ENCODE data around the gene TCEA2. TPM values are rescaled to one million over a fixed set of nuclear protein-coding genes. Genes with fewer than 3 reads are reported as not detected.

The TCEA2 gene
- total and polyA plus RNA-seq, 9 of the 15 experiments (the other 6 are each of a cell fraction or from before 2014, with no cell fraction given) = 1.4 to 28.7 (median 5.4) TPM

DNA sequence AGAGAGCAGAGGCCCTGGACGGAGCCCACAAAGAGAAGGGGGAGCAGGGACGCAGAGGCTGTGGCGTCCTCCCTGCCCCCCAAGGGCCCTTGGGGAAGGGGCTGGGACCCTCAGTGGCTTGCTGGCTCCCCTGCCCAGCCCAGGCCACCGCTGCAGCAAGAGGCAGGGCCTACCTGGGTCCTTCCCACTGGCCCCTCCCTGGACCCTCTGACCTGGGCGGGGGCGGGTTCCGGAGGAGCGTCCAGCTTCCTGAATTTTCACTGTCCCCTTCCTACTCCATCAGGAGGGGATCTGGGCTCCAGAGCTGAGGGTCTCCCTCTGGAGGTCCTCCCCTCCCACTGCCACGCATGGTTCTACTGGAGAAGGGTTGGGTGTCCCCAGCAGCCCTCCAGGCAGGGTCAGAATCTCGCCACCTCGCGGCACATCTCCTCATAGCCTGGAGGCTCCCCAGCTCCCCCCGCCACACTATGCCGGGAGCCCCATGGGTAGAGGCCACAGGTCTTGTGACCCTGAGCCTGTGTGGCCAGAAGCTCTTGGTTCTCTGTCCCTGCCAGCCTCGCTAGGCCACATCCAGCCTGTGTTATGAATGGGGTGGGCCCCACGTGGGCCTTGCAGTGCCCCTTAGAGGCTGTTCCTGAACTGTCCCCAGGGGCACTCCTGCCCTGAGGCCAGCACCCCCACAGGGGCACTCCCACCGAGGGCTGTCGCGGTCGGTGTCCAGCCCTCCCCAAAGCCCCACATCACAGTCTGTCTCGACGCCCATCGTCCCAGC, 12.6 kb upstream of the TCEA2 start (continued):
- TF ChIP-seq NFIX (CRISPR knock-in tag; IDR thresholded peaks at IDR 0.05; ENCODE audit: low read depth) = no peak
- no peak for TF ChIP-seq EHMT2 (IDR thresholded peaks at IDR 0.05)
- TF ChIP-seq MEF2D (tag; conservative IDR thresholded peaks at IDR 0.05; ENCODE audit: low read depth) = no peak
- TF ChIP-seq POLR2A (conservative IDR thresholded peaks at IDR 0.05) = peak; percentile 55
- TF ChIP-seq HSF4 (CRISPR knock-in tag; IDR thresholded peaks at IDR 0.05; ENCODE audit: borderline replicate concordance) = no peak
- TF ChIP-seq, protein P1, sequence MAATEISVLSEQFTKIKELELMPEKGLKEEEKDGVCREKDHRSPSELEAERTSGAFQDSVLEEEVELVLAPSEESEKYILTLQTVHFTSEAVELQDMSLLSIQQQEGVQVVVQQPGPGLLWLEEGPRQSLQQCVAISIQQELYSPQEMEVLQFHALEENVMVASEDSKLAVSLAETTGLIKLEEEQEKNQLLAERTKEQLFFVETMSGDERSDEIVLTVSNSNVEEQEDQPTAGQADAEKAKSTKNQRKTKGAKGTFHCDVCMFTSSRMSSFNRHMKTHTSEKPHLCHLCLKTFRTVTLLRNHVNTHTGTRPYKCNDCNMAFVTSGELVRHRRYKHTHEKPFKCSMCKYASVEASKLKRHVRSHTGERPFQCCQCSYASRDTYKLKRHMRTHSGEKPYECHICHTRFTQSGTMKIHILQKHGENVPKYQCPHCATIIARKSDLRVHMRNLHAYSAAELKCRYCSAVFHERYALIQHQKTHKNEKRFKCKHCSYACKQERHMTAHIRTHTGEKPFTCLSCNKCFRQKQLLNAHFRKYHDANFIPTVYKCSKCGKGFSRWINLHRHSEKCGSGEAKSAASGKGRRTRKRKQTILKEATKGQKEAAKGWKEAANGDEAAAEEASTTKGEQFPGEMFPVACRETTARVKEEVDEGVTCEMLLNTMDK (IDR thresholded peaks at IDR 0.05; ENCODE audit: borderline replicate concordance, insufficient read depth, low read depth, low read length, poor library complexity, severe bottlenecking) = no peak
- TF ChIP-seq, protein P2, sequence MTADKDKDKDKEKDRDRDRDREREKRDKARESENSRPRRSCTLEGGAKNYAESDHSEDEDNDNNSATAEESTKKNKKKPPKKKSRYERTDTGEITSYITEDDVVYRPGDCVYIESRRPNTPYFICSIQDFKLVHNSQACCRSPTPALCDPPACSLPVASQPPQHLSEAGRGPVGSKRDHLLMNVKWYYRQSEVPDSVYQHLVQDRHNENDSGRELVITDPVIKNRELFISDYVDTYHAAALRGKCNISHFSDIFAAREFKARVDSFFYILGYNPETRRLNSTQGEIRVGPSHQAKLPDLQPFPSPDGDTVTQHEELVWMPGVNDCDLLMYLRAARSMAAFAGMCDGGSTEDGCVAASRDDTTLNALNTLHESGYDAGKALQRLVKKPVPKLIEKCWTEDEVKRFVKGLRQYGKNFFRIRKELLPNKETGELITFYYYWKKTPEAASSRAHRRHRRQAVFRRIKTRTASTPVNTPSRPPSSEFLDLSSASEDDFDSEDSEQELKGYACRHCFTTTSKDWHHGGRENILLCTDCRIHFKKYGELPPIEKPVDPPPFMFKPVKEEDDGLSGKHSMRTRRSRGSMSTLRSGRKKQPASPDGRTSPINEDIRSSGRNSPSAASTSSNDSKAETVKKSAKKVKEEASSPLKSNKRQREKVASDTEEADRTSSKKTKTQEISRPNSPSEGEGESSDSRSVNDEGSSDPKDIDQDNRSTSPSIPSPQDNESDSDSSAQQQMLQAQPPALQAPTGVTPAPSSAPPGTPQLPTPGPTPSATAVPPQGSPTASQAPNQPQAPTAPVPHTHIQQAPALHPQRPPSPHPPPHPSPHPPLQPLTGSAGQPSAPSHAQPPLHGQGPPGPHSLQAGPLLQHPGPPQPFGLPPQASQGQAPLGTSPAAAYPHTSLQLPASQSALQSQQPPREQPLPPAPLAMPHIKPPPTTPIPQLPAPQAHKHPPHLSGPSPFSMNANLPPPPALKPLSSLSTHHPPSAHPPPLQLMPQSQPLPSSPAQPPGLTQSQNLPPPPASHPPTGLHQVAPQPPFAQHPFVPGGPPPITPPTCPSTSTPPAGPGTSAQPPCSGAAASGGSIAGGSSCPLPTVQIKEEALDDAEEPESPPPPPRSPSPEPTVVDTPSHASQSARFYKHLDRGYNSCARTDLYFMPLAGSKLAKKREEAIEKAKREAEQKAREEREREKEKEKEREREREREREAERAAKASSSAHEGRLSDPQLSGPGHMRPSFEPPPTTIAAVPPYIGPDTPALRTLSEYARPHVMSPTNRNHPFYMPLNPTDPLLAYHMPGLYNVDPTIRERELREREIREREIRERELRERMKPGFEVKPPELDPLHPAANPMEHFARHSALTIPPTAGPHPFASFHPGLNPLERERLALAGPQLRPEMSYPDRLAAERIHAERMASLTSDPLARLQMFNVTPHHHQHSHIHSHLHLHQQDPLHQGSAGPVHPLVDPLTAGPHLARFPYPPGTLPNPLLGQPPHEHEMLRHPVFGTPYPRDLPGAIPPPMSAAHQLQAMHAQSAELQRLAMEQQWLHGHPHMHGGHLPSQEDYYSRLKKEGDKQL (CRISPR knock-in tag; IDR thresholded peaks at IDR 0.05; ENCODE audit: borderline replicate concordance) = no peak
- TF ChIP-seq NFRKB (IDR thresholded peaks at IDR 0.05; ENCODE audit: low read depth) = 0 out of 2 replicates have a peak, but pooled peaks have one; percentile 19
- TF ChIP-seq LEF1 (IDR thresholded peaks at IDR 0.05) = no peak
- TF ChIP-seq ZNF699 (CRISPR knock-in tag; IDR thresholded peaks at IDR 0.05; ENCODE audit: insufficient replicate concordance) = no peak
- TF ChIP-seq, protein P3, sequence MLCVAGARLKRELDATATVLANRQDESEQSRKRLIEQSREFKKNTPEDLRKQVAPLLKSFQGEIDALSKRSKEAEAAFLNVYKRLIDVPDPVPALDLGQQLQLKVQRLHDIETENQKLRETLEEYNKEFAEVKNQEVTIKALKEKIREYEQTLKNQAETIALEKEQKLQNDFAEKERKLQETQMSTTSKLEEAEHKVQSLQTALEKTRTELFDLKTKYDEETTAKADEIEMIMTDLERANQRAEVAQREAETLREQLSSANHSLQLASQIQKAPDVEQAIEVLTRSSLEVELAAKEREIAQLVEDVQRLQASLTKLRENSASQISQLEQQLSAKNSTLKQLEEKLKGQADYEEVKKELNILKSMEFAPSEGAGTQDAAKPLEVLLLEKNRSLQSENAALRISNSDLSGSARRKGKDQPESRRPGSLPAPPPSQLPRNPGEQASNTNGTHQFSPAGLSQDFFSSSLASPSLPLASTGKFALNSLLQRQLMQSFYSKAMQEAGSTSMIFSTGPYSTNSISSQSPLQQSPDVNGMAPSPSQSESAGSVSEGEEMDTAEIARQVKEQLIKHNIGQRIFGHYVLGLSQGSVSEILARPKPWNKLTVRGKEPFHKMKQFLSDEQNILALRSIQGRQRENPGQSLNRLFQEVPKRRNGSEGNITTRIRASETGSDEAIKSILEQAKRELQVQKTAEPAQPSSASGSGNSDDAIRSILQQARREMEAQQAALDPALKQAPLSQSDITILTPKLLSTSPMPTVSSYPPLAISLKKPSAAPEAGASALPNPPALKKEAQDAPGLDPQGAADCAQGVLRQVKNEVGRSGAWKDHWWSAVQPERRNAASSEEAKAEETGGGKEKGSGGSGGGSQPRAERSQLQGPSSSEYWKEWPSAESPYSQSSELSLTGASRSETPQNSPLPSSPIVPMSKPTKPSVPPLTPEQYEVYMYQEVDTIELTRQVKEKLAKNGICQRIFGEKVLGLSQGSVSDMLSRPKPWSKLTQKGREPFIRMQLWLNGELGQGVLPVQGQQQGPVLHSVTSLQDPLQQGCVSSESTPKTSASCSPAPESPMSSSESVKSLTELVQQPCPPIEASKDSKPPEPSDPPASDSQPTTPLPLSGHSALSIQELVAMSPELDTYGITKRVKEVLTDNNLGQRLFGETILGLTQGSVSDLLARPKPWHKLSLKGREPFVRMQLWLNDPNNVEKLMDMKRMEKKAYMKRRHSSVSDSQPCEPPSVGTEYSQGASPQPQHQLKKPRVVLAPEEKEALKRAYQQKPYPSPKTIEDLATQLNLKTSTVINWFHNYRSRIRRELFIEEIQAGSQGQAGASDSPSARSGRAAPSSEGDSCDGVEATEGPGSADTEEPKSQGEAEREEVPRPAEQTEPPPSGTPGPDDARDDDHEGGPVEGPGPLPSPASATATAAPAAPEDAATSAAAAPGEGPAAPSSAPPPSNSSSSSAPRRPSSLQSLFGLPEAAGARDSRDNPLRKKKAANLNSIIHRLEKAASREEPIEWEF (CRISPR knock-in tag; IDR thresholded peaks at IDR 0.05) = no peak
- TF ChIP-seq, protein P4, sequence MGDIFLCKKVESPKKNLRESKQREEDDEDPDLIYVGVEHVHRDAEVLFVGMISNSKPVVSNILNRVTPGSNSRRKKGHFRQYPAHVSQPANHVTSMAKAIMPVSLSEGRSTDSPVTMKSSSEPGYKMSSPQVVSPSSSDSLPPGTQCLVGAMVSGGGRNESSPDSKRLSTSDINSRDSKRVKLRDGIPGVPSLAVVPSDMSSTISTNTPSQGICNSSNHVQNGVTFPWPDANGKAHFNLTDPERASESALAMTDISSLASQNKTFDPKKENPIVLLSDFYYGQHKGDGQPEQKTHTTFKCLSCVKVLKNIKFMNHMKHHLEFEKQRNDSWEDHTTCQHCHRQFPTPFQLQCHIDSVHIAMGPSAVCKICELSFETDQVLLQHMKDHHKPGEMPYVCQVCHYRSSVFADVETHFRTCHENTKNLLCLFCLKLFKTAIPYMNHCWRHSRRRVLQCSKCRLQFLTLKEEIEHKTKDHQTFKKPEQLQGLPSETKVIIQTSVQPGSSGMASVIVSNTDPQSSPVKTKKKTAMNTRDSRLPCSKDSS (IDR thresholded peaks at IDR 0.05; ENCODE audit: low read depth, partially characterized antibody) = no peak
